Fibroblast of skin of right quadriceps (primary cell): ENCODE results near the gene WDR91.
"Not testable (repeated sequence)": the region's sequence is repeated elsewhere in the genome, so short reads cannot be mapped to it uniquely, and the experiment has no call there.

Experiments
- DNase-seq: peaks from one replicate; pipeline ENCODE4 v3.0.0-alpha.2; 2013

Gene WDR91

GRCh38 chr7:135232720-135233119 is 21.4 kb upstream of the WDR91 start:
- no peak for DNase-seq

- DNase-seq: no peak
These were observed 20.8 kb upstream of the WDR91 start for GRCh38 chr7:135232087-135232486.

- no peak for DNase-seq
These were observed 20.4 kb upstream of the WDR91 start for GRCh38 chr7:135231686-135232085.

GRCh38 chr7:135224027-135224426 is 12.7 kb upstream of the WDR91 start:
- no peak for DNase-seq

- DNase-seq: no peak
These were observed 6.6 kb upstream of the WDR91 start for GRCh38 chr7:135217645-135218509.

GRCh38 chr7:135215698-135216097 is 4.4 kb upstream of the WDR91 start:
- no peak for DNase-seq

GRCh38 chr7:135215180-135215579 is 3.9 kb upstream of the WDR91 start:
- no peak for DNase-seq

- no peak for DNase-seq
These were observed 2.5 kb upstream of the WDR91 start for GRCh38 chr7:135213831-135214230.

GRCh38 chr7:135211946-135212685 is 790 bp upstream of the WDR91 start:
- DNase-seq: not testable (repeated sequence)

GRCh38 chr7:135210888-135211178 is 493 bp downstream of the WDR91 start:
- DNase-seq: no peak

- DNase-seq: no peak
These were observed 2.0 kb downstream of the WDR91 start for GRCh38 chr7:135209225-135209834.

- DNase-seq: no peak
These were observed 3.1 kb downstream of the WDR91 start for GRCh38 chr7:135208102-135208793.

- DNase-seq: no peak
These were observed 3.8 kb downstream of the WDR91 start for GRCh38 chr7:135207406-135208101.

GRCh38 chr7:135206941-135207391 is 4.4 kb downstream of the WDR91 start:
- DNase-seq: no peak

GRCh38 chr7:135205850-135206249 is 5.5 kb downstream of the WDR91 start:
- no peak for DNase-seq

GRCh38 chr7:135204876-135205275 is 6.5 kb downstream of the WDR91 start:
- no peak for DNase-seq

GRCh38 chr7:135204341-135204749 is 7.0 kb downstream of the WDR91 start:
- no peak for DNase-seq

- no peak for DNase-seq
These were observed 10.0 kb downstream of the WDR91 start for GRCh38 chr7:135201350-135201749.

- no peak for DNase-seq
These were observed 10.4 kb downstream of the WDR91 start for GRCh38 chr7:135200821-135201331.

GRCh38 chr7:135199439-135199838 is 11.9 kb downstream of the WDR91 start:
- no peak for DNase-seq

GRCh38 chr7:135197906-135198655 is 13.2 kb downstream of the WDR91 start:
- no peak for DNase-seq

GRCh38 chr7:135197343-135197742 is 14.0 kb downstream of the WDR91 start:
- DNase-seq: no peak
